GM12878 (cell line): Measurements from ENCODE around the gene CHRM5. TPM values are rescaled to one million over a fixed set of nuclear protein-coding genes. Genes with fewer than 3 reads are reported as not detected.
"Not testable (repeated sequence)": the region's sequence is repeated elsewhere in the genome, so short reads cannot be mapped to it uniquely, and the experiment has no call there.

Experiments
- ATAC-seq: fragments of 200-7000 bp; cut with Tn5 transposase; 3 replicates; pipeline ENCODE4 v1.9.1; 2020; ENCODE audit warnings: mild to moderate bottlenecking, moderate library complexity
- BruUV-seq: library from RNA; stranded (reverse); fragments of 400-500 nt; replicated peaks from 2 replicates; lab custom pipeline; 2021; lab: Mats Ljungman, UMichigan
- CTCF ChIA-PET: fragments of 300-600 bp; sonication (Branson Sonifier 250); formaldehyde crosslinking; extraction: SDS; loops from one replicate; lab custom pipeline; 2021; ENCODE audit warnings: inconsistent platforms; lab: Yijun Ruan, JAX
- POLR2A ChIA-PET: fragments of 350-600 bp; formaldehyde crosslinking; extraction: SDS; loops from one replicate; lab custom pipeline; 2021; ENCODE audit warnings: inconsistent platforms; lab: Charles Lee
- RAD21 ChIA-PET: fragments of 300-600 bp; sonication (Branson Sonifier 250); formaldehyde crosslinking; loops from one replicate; lab custom pipeline; 2023; ENCODE audit warnings: antibody characterized with exemption; ENCODE audit not compliant: unreplicated experiment; lab: Charles Lee
- SMC1A ChIA-PET: fragments of 300-600 bp; sonication (Branson Sonifier 250); formaldehyde crosslinking; loops from one replicate; lab custom pipeline; 2023; ENCODE audit not compliant: unreplicated experiment, uncharacterized antibody; lab: Charles Lee
- DNase-seq: peaks from one replicate; pipeline ENCODE4 v3.0.0-alpha.2; 2011; ENCODE audit warnings: low read depth, low spot score
- FAIRE-seq: peaks from 3 replicates; lab custom pipeline; 2011; peaks lifted over from hg19 to GRCh38; lab: Jason Lieb, UNC
- H2AFZ ChIP-seq: 2 replicates; pipeline ENCODE4 v1.6.0; 2011; ENCODE audit warnings: low read depth, low read length, control low read depth; ENCODE audit not compliant: control insufficient read depth
- H3K27ac ChIP-seq: 2 replicates; pipeline ENCODE4 v1.5.1; 2011; ENCODE audit warnings: control low read depth; ENCODE audit not compliant: control insufficient read depth, insufficient read depth
- H3K27me3 ChIP-seq, 2 experiments: replicated peaks in 1 of 2; 2 replicates each; pipeline versions ENCODE4 v1.6.0 to v1.6.1; 2011; ENCODE audit warnings: low read length in 1 of 2; ENCODE audit not compliant: control insufficient read depth in 2 of 2, insufficient read depth in 2 of 2
- H3K36me3 ChIP-seq, 2 experiments: 2 replicates each; pipeline ENCODE4 v1.5.1; 2011; ENCODE audit warnings: low read length in 1 of 2; ENCODE audit not compliant: control insufficient read depth in 2 of 2, insufficient read depth in 2 of 2
- H3K4me1 ChIP-seq: 2 replicates; pipeline ENCODE4 v1.6.1; 2011; ENCODE audit warnings: mild to moderate bottlenecking, low read length, moderate library complexity, mixed read lengths; ENCODE audit not compliant: control insufficient read depth, insufficient read depth
- H3K4me2 ChIP-seq: 2 replicates; pipeline ENCODE4 v1.6.0; 2011; ENCODE audit warnings: control low read depth; ENCODE audit not compliant: control insufficient read depth, insufficient read depth
- H3K4me3 ChIP-seq: fragments of 200-600 bp; sonication (generic); 2 replicates; pipeline ENCODE4 v1.5.1; 2016
- H3K79me2 ChIP-seq: 2 replicates; pipeline ENCODE4 v1.6.0; 2011; ENCODE audit warnings: low read length; ENCODE audit not compliant: control insufficient read depth, insufficient read depth
- H3K9ac ChIP-seq: 2 replicates; pipeline ENCODE4 v1.8.0; 2011; ENCODE audit warnings: low read length, control low read depth, mixed read lengths; ENCODE audit not compliant: control insufficient read depth, insufficient read depth
- H3K9me3 ChIP-seq: replicated peaks from 3 replicates; pipeline ENCODE4 v1.5.1; 2011; ENCODE audit warnings: mild to moderate bottlenecking, low read length; ENCODE audit not compliant: control insufficient read depth, insufficient read depth
- H4K20me1 ChIP-seq: 2 replicates; pipeline ENCODE4 v1.6.0; 2011; ENCODE audit not compliant: control insufficient read depth, insufficient read depth
- RAD21 ChIP-seq: IDR thresholded peaks from 2 replicates; pipeline ENCODE4 v1.6.1; 2011; ENCODE audit warnings: mild to moderate bottlenecking, low read depth, low read length, moderate library complexity; ENCODE audit not compliant: insufficient read depth
- YY1 ChIP-seq: IDR thresholded peaks from 2 replicates; pipeline ENCODE4 v1.6.1; 2011; ENCODE audit warnings: low read depth, mild to moderate bottlenecking, low read length
- WGBS: methylation state at CpG from one replicate; pipeline ENCODE4 v1.1.6; 2016; ENCODE audit warnings: low lambda C conversion rate; ENCODE audit not compliant: insufficient replicate concordance, insufficient coverage; ENCODE audit errors: missing lambda C conversion rate; 5-methylcytosine and 5-hydroxymethylcytosine counted together
- in situ Hi-C: fragments of 300-500 bp; cut with MboI; formaldehyde crosslinking; loops from 9 replicates; pipeline ENCODE4 v1.14.3; 2018; ENCODE audit warnings: mixed read lengths
- intact Hi-C: fragments of 100-400 bp; cut with micrococcal nuclease; formaldehyde crosslinking; loops from one replicate; pipeline ENCODE4 v1.14.2; 2022; ENCODE audit not compliant: unreplicated experiment
- polyA plus RNA-seq, 11 experiments: library from polyadenylated mRNA; depleted of rRNA in 4 of 11; unstranded in 6 of 11; stranded (reverse) in 5 of 11; fragments of >200 nt; fragmentation: Nextera tagmentation in 4 of 11; fragmentation: Illumina TruSeq in 1 of 11; extraction: Ambion mirVana in 4 of 11; extraction: Trizol in 1 of 11; gene quantifications; 1 replicate in 1 of 11; 2 replicates in 10 of 11; pipeline versions ENCODE4 v1.2.1 to v1.2.3, GENCODE V29; 2011 to 2016; ENCODE audit warnings: inconsistent platforms in 2 of 11, missing spikeins in 2 of 11, low read depth in 1 of 11
- total RNA-seq, 4 experiments: library from RNA; depleted of rRNA in 3 of 4; stranded (reverse); fragments of >200 nt in 3 of 4; fragmentation: Illumina TruSeq in 1 of 4; extraction: Trizol in 1 of 4; gene quantifications; 2 replicates each; pipeline versions ENCODE4 v1.2.1 to v1.2.3, GENCODE V29; 2013 to 2021
- TF ChIP-seq, protein P1 (sequence below), 3 experiments: IDR thresholded peaks in 2 of 3; conservative IDR thresholded peaks in 1 of 3; 2 replicates each; pipeline ENCODE4 v1.5.1; 2011; ENCODE audit warnings: low read depth in 3 of 3, low read length in 3 of 3, mild to moderate bottlenecking in 3 of 3, control low read depth in 2 of 3, moderate library complexity in 2 of 3, inconsistent platforms in 1 of 3, mixed read lengths in 1 of 3; ENCODE audit not compliant: control insufficient read depth in 2 of 3, insufficient read depth in 1 of 3; ENCODE audit errors: extremely low read depth in 1 of 3

CHRM5 gene
- total and polyA plus RNA-seq, 10 of the 15 experiments (the other 5 are each of a cell fraction or from before 2014, with no cell fraction given) = 0.01 to 0.10 (median 0.04) TPM; not detected in 6

DNA sequence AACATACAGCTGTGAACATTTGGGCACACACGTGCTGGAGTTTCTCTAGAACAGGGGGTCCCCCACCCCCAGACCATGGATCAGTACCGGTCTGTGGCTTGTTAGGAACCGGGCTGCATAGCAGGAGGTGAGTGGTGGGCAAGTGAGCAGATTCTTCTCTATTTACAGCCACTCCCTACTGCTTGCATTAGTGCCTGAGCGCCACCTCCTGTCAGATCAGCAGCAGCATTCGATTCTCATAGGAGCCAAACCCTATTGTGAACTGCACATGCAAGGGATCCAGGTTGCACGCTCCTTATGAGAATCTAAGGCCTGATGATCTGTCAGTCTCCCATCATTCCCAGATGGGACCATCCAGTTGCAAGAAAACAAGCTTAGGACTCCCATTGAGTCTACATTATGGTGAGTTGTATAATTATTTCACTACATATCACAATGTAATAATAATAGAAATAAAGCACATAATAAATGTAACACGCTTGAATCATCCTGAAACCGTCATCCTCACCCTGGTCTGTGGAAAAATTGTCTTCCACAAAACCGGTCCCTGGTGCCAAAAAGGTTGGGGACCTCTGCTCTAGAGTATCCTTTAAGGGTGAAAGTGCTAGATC is 25.8 kb downstream of the CHRM5 start:
- Histone ChIP-seq H4K20me1 (no peaks in the 10 kb centered on the region), H2AFZ (no peak overlapping the region), H3K9me3 (no peaks in the 10 kb centered on the region), H3K4me3 (no peak overlapping the region), H3K9ac (no peak overlapping the region), H3K27me3 (no peaks in the 10 kb centered on the region), H3K79me2 (no peaks in the 10 kb centered on the region), H3K27ac (no peak overlapping the region), H3K4me1 (no peaks in the 10 kb centered on the region), H3K4me2 (no peak overlapping the region), H3K36me3 (no peaks in the 10 kb centered on the region)
- ATAC-seq (peak; percentile 55), DNase-seq (no peak), FAIRE-seq (peak; percentile 38)
- TF ChIP-seq, protein P1, sequence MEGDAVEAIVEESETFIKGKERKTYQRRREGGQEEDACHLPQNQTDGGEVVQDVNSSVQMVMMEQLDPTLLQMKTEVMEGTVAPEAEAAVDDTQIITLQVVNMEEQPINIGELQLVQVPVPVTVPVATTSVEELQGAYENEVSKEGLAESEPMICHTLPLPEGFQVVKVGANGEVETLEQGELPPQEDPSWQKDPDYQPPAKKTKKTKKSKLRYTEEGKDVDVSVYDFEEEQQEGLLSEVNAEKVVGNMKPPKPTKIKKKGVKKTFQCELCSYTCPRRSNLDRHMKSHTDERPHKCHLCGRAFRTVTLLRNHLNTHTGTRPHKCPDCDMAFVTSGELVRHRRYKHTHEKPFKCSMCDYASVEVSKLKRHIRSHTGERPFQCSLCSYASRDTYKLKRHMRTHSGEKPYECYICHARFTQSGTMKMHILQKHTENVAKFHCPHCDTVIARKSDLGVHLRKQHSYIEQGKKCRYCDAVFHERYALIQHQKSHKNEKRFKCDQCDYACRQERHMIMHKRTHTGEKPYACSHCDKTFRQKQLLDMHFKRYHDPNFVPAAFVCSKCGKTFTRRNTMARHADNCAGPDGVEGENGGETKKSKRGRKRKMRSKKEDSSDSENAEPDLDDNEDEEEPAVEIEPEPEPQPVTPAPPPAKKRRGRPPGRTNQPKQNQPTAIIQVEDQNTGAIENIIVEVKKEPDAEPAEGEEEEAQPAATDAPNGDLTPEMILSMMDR (IDR thresholded peaks at IDR 0.05 in 2 of 3, conservative IDR thresholded peaks at IDR 0.05 in 1 of 3; ENCODE audit: control insufficient read depth in 2 of 3, extremely low read depth in 1 of 3, insufficient read depth in 1 of 3, low read depth in 3 of 3, low read length in 3 of 3) = peak; percentile 32 to 47 (median 35); a peak in 4 of 6 replicates
- TF ChIP-seq RAD21 (peak; percentile 64), YY1 (no peak)
- 88% methylated on average over 9 of the region's 9 CpGs for WGBS
- in situ Hi-C loops = no loop called here
- ChIA-PET SMC1A (interaction anchor here (0.8 kb wide), 1 partner anchor 15 kb away, joined by 4 read pairs; no protein-coding TSS in a partner anchor), CTCF (interaction anchor here (1.1 to 3.3 kb wide), 2 partner anchors 257 to 259 kb away, joined by 3 to 16 read pairs; no protein-coding TSS in a partner anchor), RAD21 (no interaction called here), POLR2A (no interaction called here)
- intact Hi-C loops = loop anchor here (1.0 kb wide), 1 partner anchor 259 kb away; no protein-coding TSS in a partner anchor
- no TSS peak for BruUV-seq

DNA sequence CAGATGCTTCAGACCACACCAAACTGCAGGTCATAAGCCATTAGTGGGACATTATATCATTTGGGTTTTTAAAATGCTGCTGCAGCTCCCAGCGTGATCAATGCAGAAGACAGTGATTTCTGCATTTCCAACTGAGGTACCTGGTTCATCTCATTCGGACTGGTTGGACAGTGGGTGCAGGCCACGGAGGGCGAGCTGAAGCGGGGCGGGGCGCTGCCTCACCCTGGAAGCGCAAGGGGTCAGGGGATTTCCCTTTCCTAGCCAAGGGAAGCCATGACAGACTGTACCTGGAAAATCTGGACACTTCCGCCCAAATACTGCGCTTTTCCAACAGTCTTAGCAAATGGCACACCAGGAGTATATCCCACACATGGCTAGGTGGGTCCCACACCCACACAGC is 27.4 kb downstream of the CHRM5 start:
- H3K9ac ChIP-seq, H3K36me3 ChIP-seq, ATAC-seq, H3K4me1 ChIP-seq, POLR2A ChIA-PET, in situ Hi-C loops, H3K4me2 ChIP-seq, H3K27me3 ChIP-seq, H3K27ac ChIP-seq, H3K4me3 ChIP-seq, CTCF ChIA-PET, H3K79me2 ChIP-seq, BruUV-seq, FAIRE-seq, H2AFZ ChIP-seq, H4K20me1 ChIP-seq, RAD21 ChIA-PET, intact Hi-C loops, SMC1A ChIA-PET, DNase-seq, H3K9me3 ChIP-seq: not testable (repeated sequence)
- WGBS = 97% methylated on average over 10 of the region's 10 CpGs
